Activated naive CD4-positive, alpha-beta T cell (primary cell): ENCODE measurements around the gene POLR1D.
"Not testable (repeated sequence)": the region's sequence is repeated elsewhere in the genome, so short reads cannot be mapped to it uniquely, and the experiment has no call there.

Experiments used
- DNase-seq, 4 experiments: peaks; one replicate each; lab custom pipeline; 2025; lab: John Stamatoyannopoulos, UW

Gene POLR1D

GRCh38 chr13:27617881-27618321 lies 3.8 kb upstream of the POLR1D start:
- no peak for DNase-seq

GRCh38 chr13:27619093-27619727 lies 2.5 kb upstream of the POLR1D start:
- DNase-seq = no peak

- peak in 3 of 4 experiments; percentile 13 to 46 (median 22) for DNase-seq
Measured at GRCh38 chr13:27619728-27620376, 1.8 kb upstream of the POLR1D start.

- DNase-seq = peak; percentile 85 to 96 (median 89)
Measured at GRCh38 chr13:27620377-27621115, 1.1 kb upstream of the POLR1D start, which contains the start of gene LNX2. Gene LNX2, minus strand, starts transcription at chr13:27620529. Its CDS starts 38,826 bp downstream, at chr13:27581703.

- no peak for DNase-seq
Measured at GRCh38 chr13:27621116-27621365, 651 bp upstream of the POLR1D start.

- no peak for DNase-seq
Measured at GRCh38 chr13:27622102-27622820, 569 bp downstream of the POLR1D start.

- DNase-seq = no peak
Measured at GRCh38 chr13:27622881-27623280, 1.2 kb downstream of the POLR1D start.

GRCh38 chr13:27624071-27624470 lies 2.4 kb downstream of the POLR1D start:
- DNase-seq = no peak

- DNase-seq = no peak
Measured at GRCh38 chr13:27625839-27626238, 4.1 kb downstream of the POLR1D start.

GRCh38 chr13:27627380-27627779 lies 5.7 kb downstream of the POLR1D start:
- no peak for DNase-seq

GRCh38 chr13:27628081-27628480 lies 6.4 kb downstream of the POLR1D start:
- DNase-seq = no peak

GRCh38 chr13:27628766-27629165 lies 7.1 kb downstream of the POLR1D start:
- DNase-seq = not testable (repeated sequence)

- no peak for DNase-seq
Measured at GRCh38 chr13:27631156-27631555, 9.5 kb downstream of the POLR1D start.

GRCh38 chr13:27631665-27632064 lies 10.0 kb downstream of the POLR1D start:
- DNase-seq = no peak

- no peak for DNase-seq
Measured at GRCh38 chr13:27632214-27632613, 10.5 kb downstream of the POLR1D start.

GRCh38 chr13:27632648-27633047 lies 11.0 kb downstream of the POLR1D start:
- DNase-seq = no peak

- no peak for DNase-seq
Measured at GRCh38 chr13:27634231-27634630, 12.5 kb downstream of the POLR1D start.

GRCh38 chr13:27634791-27635190 lies 13.1 kb downstream of the POLR1D start:
- DNase-seq = no peak

GRCh38 chr13:27635266-27635665 lies 13.6 kb downstream of the POLR1D start:
- DNase-seq = no peak

GRCh38 chr13:27636589-27637288 lies 15.0 kb downstream of the POLR1D start:
- no peak for DNase-seq

GRCh38 chr13:27637289-27637626 lies 15.6 kb downstream of the POLR1D start:
- DNase-seq = no peak

GRCh38 chr13:27638001-27638400 lies 16.3 kb downstream of the POLR1D start:
- DNase-seq = no peak
